ENCODE measurements around the gene STT3B. TPM values are rescaled to one million over a fixed set of nuclear protein-coding genes. Genes with fewer than 3 reads are reported as not detected.

The STT3B gene
- total RNA-seq, 4 donors from 2014 or later, result 62.4 to 99.3 (median 69.0) TPM

DNA sequence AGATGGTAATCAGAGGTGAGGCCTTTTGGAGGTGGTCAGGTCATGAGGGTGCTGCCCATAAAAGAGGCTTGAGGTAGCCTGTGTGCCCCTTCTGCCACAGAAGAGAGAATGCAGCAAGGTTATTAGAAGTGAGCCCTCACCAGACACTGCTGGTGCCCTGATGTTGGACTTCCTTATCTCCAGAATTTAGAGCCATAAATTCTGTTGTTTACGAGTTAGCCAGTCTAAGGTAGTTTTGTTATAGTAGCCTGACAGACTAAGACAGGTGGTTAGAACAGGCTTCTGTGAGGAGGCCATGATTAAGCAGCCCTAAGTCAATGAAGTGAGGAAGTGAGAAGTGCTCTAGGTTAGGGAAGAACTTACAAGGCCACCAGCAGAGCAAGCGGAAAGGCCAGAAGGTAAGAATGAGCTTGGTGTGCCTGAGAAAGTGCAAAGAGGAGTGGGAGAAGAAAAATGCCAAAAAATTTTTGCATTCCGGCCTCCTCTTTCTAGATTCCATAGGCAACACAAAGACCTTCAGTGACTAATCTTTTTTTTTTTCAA lies 44.2 kb upstream of the STT3B start:
- ATAC-seq (no peak), DNase-seq (no peak)
- H3K27ac ChIP-seq, result no peak overlapping the region
- H3K36me3 ChIP-seq, result no peaks in the 10 kb centered on the region
- intact Hi-C loops (cut with DNase I; ENCODE audit: low total_unique reads), result no loop called here
- no peaks in the 10 kb centered on the region for H3K9me3 ChIP-seq
- no peak for TF ChIP-seq POLR2A (IDR thresholded peaks at IDR 0.05)
- TF ChIP-seq, protein P1, sequence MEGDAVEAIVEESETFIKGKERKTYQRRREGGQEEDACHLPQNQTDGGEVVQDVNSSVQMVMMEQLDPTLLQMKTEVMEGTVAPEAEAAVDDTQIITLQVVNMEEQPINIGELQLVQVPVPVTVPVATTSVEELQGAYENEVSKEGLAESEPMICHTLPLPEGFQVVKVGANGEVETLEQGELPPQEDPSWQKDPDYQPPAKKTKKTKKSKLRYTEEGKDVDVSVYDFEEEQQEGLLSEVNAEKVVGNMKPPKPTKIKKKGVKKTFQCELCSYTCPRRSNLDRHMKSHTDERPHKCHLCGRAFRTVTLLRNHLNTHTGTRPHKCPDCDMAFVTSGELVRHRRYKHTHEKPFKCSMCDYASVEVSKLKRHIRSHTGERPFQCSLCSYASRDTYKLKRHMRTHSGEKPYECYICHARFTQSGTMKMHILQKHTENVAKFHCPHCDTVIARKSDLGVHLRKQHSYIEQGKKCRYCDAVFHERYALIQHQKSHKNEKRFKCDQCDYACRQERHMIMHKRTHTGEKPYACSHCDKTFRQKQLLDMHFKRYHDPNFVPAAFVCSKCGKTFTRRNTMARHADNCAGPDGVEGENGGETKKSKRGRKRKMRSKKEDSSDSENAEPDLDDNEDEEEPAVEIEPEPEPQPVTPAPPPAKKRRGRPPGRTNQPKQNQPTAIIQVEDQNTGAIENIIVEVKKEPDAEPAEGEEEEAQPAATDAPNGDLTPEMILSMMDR (IDR thresholded peaks at IDR 0.05 in 4 of 5, conservative IDR thresholded peaks at IDR 0.05 in 1 of 5), result no peak
- no peak overlapping the region for H3K4me3 ChIP-seq
- in situ Hi-C loops (cut with MboI; ENCODE audit: low sequenced_read_pairs in 4 of 4), result no loop called here
- no peaks in the 10 kb centered on the region for H3K27me3 ChIP-seq
- H3K4me1 ChIP-seq, result no peaks in the 10 kb centered on the region

DNA sequence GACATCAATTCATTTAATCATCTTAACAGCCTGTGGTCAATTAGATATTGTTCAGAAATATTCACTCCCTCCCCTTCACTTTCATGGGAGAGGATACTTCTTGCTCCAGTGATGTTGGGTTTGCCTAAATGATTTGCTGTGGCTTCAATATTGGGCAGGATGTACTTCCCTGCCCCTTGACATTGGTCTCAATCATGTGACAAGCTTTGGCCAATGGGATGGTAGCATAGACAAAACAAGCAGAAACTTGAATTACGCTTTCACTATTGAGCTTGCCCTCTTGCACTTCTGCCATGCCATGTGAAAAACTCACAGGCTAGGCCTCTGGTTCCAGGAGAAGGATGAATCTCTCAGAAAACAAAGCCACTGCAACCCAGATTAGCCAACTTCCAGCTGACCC lies 42.2 kb upstream of the STT3B start:
- DNase-seq, result no peak
- in situ Hi-C loops (cut with MboI; ENCODE audit: low sequenced_read_pairs in 4 of 4) (no loop called here), intact Hi-C loops (cut with DNase I; ENCODE audit: low total_unique reads) (no loop called here)
- Histone ChIP-seq H3K27ac (no peak overlapping the region), H3K27me3 (no peaks in the 10 kb centered on the region), H3K9me3 (no peaks in the 10 kb centered on the region), H3K4me1 (no peaks in the 10 kb centered on the region), H3K4me3 (no peak overlapping the region), H3K36me3 (no peaks in the 10 kb centered on the region)
- TF ChIP-seq, protein P1 (IDR thresholded peaks at IDR 0.05 in 4 of 5, conservative IDR thresholded peaks at IDR 0.05 in 1 of 5), result no peak
- ATAC-seq, result no peak

DNA sequence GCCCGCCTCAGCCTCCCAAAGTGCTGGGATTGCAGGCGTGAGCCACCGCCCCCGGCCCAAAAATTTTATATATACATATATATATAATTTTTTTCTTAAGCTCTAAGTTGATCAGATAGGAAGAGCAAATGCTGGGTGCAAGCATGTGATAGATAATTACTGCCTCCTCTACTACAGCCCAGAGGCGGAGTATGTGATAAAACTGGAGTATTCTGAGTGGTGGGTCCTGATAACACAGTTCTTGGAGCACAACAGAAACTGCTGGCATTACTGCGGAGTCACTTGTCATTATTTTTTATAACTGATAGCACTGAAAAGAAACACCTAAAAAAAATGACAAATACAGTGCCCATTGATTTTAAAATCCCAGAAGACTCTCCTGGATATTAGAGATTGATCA lies 41.1 kb upstream of the STT3B start:
- Histone ChIP-seq H3K27me3 (no peaks in the 10 kb centered on the region), H3K27ac (no peak overlapping the region), H3K9me3 (no peaks in the 10 kb centered on the region), H3K36me3 (no peaks in the 10 kb centered on the region), H3K4me1 (no peaks in the 10 kb centered on the region), H3K4me3 (no peak overlapping the region)
- in situ Hi-C loops (cut with MboI; ENCODE audit: low sequenced_read_pairs in 4 of 4), result no loop called here
- intact Hi-C loops (cut with DNase I; ENCODE audit: low total_unique reads), result no loop called here
- TF ChIP-seq POLR2A (IDR thresholded peaks at IDR 0.05), result no peak
- TF ChIP-seq, protein P1 (IDR thresholded peaks at IDR 0.05 in 4 of 5, conservative IDR thresholded peaks at IDR 0.05 in 1 of 5), result no peak
- DNase-seq (no peak), ATAC-seq (no peak)

DNA sequence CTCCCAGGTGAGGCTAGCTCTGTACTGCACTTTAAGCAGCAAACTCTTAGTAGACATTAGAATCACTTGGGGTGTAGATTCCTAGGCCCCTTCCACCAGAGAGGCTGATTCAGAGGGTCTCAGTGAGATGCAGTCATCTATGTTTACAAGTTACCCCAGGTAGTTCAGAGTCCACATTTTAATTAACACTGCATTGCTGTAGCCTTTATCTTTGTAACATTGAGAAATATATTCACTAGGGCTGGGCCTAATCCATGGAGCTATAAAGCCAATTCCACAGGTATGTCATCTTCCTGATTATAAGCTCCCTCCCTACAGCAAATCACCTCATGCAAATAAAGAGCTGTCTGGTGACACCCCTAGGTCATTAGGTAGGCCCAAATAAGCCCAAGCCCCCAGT lies 39.6 kb upstream of the STT3B start:
- H3K36me3 ChIP-seq, result no peaks in the 10 kb centered on the region

More for the DNA sequence above, 39.6 kb upstream of the STT3B start:
- DNase-seq, result no peak
- in situ Hi-C loops (cut with MboI; ENCODE audit: low sequenced_read_pairs in 4 of 4), result no loop called here
- ATAC-seq, result no peak
- Histone ChIP-seq H3K4me3 (no peak overlapping the region), H3K4me1 (no peaks in the 10 kb centered on the region), H3K27ac (no peak overlapping the region), H3K9me3 (no peaks in the 10 kb centered on the region), H3K27me3 (no peaks in the 10 kb centered on the region)
- intact Hi-C loops (cut with DNase I; ENCODE audit: low total_unique reads), result no loop called here
- TF ChIP-seq, protein P1 (IDR thresholded peaks at IDR 0.05 in 4 of 5, conservative IDR thresholded peaks at IDR 0.05 in 1 of 5), result no peak
- TF ChIP-seq POLR2A (IDR thresholded peaks at IDR 0.05), result no peak
